ENCODE results near the gene CERS6. TPM values are rescaled to one million over a fixed set of nuclear protein-coding genes. Genes with fewer than 3 reads are reported as not detected.

Gene CERS6
- total RNA-seq, 1 experiment from 2014 or later: 17.3 TPM

DNA sequence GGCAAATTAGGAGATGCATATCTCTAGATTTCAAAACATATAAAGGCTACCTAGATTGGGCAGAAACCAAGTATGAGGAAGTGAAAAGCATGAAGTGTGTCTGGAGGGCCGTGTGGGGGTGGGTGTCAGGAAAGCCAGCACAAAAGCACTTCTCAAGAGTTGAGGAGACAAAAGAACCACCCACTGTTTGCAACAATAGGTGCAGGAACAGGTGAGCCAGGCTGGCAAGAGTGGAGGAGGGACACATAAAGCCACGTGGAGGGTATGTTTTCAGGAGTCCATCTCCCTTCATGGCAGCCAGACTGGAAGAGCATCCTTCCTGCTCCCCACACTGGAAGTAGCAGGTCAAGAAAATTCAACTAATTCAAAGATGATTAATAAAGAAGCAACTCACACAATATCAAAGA, 96.4 kb downstream of the CERS6 start (continued):
- TF ChIP-seq SOX15 (CRISPR knock-in tag; IDR thresholded peaks at IDR 0.05): no peak
- TF ChIP-seq NFE2L1 (CRISPR knock-in tag; IDR thresholded peaks at IDR 0.05): 0 out of 2 replicates have a peak, but pooled peaks have one; percentile 36
- 0 out of 2 replicates have a peak, but pooled peaks have one; percentile 53 for TF ChIP-seq MYBL2 (CRISPR knock-in tag; IDR thresholded peaks at IDR 0.05)
- no peak for TF ChIP-seq ZNF121 (CRISPR knock-in tag; IDR thresholded peaks at IDR 0.05)

GRCh38 chr2:168555283-168555682, 99.2 kb downstream of the CERS6 start:
- H3K36me3 Mint-ChIP-seq: no peaks in the 10 kb centered on the region
- H3K4me1 Mint-ChIP-seq: peaks cover 32% of the 10 kb centered on the region
- ATAC-seq: no peak
- H3K27me3 Mint-ChIP-seq (ENCODE audit: low read depth): no peaks in the 10 kb centered on the region
- ChIA-PET CTCF (no interaction called here), POLR2A (no interaction called here)
- TF ChIP-seq AR (CRISPR knock-in tag; IDR thresholded peaks at IDR 0.05) (no peak), SOX15 (CRISPR knock-in tag; IDR thresholded peaks at IDR 0.05) (no peak), ETV6 (CRISPR knock-in tag; IDR thresholded peaks at IDR 0.05) (no peak), IRF2 (CRISPR knock-in tag; IDR thresholded peaks at IDR 0.05; ENCODE audit: borderline replicate concordance, low read depth) (no peak), MAX (CRISPR knock-in tag; IDR thresholded peaks at IDR 0.05) (no peak), IRF1 (CRISPR knock-in tag; IDR thresholded peaks at IDR 0.05) (no peak), ZNF423 (CRISPR knock-in tag; IDR thresholded peaks at IDR 0.05) (no peak), CREB1 (CRISPR knock-in tag; IDR thresholded peaks at IDR 0.05) (no peak), TEAD4 (CRISPR knock-in tag; IDR thresholded peaks at IDR 0.05) (no peak), GRHL2 (CRISPR knock-in tag; IDR thresholded peaks at IDR 0.05; ENCODE audit: insufficient replicate concordance, severe bottlenecking) (no peak), ZNF396 (CRISPR knock-in tag; IDR thresholded peaks at IDR 0.05; ENCODE audit: borderline replicate concordance) (no peak), PREB (CRISPR knock-in tag; IDR thresholded peaks at IDR 0.05; ENCODE audit: borderline replicate concordance) (no peak)
- TF ChIP-seq, protein P1, sequence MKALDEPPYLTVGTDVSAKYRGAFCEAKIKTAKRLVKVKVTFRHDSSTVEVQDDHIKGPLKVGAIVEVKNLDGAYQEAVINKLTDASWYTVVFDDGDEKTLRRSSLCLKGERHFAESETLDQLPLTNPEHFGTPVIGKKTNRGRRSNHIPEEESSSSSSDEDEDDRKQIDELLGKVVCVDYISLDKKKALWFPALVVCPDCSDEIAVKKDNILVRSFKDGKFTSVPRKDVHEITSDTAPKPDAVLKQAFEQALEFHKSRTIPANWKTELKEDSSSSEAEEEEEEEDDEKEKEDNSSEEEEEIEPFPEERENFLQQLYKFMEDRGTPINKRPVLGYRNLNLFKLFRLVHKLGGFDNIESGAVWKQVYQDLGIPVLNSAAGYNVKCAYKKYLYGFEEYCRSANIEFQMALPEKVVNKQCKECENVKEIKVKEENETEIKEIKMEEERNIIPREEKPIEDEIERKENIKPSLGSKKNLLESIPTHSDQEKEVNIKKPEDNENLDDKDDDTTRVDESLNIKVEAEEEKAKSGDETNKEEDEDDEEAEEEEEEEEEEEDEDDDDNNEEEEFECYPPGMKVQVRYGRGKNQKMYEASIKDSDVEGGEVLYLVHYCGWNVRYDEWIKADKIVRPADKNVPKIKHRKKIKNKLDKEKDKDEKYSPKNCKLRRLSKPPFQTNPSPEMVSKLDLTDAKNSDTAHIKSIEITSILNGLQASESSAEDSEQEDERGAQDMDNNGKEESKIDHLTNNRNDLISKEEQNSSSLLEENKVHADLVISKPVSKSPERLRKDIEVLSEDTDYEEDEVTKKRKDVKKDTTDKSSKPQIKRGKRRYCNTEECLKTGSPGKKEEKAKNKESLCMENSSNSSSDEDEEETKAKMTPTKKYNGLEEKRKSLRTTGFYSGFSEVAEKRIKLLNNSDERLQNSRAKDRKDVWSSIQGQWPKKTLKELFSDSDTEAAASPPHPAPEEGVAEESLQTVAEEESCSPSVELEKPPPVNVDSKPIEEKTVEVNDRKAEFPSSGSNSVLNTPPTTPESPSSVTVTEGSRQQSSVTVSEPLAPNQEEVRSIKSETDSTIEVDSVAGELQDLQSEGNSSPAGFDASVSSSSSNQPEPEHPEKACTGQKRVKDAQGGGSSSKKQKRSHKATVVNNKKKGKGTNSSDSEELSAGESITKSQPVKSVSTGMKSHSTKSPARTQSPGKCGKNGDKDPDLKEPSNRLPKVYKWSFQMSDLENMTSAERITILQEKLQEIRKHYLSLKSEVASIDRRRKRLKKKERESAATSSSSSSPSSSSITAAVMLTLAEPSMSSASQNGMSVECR (CRISPR knock-in tag; IDR thresholded peaks at IDR 0.05; ENCODE audit: borderline replicate concordance): no peak
- TF ChIP-seq, protein P2, sequence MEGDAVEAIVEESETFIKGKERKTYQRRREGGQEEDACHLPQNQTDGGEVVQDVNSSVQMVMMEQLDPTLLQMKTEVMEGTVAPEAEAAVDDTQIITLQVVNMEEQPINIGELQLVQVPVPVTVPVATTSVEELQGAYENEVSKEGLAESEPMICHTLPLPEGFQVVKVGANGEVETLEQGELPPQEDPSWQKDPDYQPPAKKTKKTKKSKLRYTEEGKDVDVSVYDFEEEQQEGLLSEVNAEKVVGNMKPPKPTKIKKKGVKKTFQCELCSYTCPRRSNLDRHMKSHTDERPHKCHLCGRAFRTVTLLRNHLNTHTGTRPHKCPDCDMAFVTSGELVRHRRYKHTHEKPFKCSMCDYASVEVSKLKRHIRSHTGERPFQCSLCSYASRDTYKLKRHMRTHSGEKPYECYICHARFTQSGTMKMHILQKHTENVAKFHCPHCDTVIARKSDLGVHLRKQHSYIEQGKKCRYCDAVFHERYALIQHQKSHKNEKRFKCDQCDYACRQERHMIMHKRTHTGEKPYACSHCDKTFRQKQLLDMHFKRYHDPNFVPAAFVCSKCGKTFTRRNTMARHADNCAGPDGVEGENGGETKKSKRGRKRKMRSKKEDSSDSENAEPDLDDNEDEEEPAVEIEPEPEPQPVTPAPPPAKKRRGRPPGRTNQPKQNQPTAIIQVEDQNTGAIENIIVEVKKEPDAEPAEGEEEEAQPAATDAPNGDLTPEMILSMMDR (IDR thresholded peaks at IDR 0.05): no peak
- H3K4me3 Mint-ChIP-seq: no peak overlapping the region
- H3K9me3 Mint-ChIP-seq: peaks cover 5% of the 10 kb centered on the region
- H3K27ac Mint-ChIP-seq: no peak overlapping the region
- DNase-seq (ENCODE audit: low spot score): no peak

Data from WTC11 (cell line).